IPS DF 4.7 (cell line): ENCODE data around the gene DRAP1.

ENCODE experiments used
- DNase-seq: peaks from one replicate; pipeline ENCODE4 v3.0.0-alpha.2; 2013; ENCODE audit warnings: low spot score; ENCODE audit errors: extremely low read depth

The DRAP1 gene

DNA sequence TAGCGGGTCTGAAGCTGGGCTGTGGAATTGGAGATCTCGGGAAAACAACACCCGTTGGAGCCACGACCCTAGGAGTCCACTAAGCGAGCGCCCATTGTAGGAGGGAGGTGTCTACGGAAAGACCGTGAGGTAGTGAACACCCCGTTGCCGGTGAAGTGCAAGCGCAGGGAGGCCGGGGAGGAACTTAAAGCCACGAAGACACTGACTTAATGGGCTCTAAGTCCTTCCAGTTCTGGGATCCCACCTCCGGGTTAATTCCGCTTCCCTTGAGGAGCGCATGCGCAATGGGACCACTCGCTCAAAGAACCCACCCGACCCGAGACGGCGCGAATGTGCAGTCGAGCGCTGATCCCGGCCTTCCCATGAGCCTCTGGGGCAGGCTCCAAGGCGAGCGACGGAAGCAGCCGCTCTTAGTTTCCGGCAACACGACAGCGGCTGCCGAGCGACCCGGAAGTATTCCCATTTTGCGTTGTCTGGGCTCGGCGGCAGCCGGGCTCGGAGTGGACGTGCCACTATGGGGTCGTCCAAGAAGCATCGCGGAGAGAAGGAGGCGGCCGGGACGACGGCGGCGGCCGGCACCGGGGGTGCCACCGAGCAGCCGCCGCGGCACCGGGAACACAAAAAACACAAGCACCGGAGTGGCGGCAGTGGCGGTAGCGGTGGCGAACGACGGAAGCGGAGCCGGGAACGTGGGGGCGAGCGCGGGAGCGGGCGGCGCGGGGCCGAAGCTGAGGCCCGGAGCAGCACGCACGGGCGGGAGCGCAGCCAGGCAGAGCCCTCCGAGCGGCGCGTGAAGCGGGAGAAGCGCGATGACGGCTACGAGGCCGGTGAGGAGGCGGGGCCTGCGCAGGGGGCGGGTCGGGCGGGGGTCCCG, 42.3 kb downstream of the DRAP1 start, which contains the start of gene SART1:
Gene SART1 (plus strand): TSS at position 468 of the 874 bp plus-strand sequence. CDS start 47 bp downstream, at position 515.
- DNase-seq: peak; percentile 87

DNA sequence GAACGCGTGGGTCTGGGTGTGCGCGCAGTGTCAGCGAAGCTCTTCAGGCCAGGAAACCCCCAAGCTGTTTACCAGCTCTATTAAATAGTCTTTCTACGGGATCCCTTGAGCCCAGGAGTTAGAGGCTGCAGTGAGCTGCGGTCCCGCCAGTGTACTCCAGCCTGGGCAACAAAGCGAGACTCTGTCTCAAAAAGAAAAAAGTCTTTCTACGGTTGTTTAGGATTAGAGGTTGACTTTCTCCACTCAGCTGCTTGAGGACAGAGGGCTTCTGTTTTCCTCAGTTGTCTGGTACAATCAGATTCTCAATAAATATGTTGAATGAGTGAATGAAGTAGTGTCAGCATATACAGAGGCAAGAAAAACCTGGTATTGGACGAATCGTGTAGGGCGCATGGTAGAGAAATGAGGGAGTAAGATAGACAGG, 42.9 kb downstream of the DRAP1 start:
- DNase-seq: no peak

DNA sequence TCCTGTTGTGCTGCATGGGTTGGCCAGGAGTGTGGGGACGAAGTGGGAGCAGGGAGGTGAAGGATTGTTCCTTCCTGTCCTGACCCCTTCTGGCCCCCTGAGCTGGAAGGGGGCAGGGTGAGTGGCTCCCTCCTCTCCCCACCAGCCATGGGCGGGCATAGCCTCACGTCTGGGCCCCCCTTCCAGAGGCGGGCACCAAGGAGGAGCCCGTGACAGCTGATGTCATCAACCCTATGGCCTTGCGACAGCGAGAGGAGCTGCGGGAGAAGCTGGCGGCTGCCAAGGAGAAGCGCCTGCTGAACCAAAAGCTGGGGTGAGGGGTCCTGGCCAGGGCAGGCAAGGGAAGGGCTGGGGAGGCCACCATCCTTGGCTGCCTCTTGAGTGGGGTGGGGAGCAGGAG, 45.7 kb downstream of the DRAP1 start:
- no peak for DNase-seq

DNA sequence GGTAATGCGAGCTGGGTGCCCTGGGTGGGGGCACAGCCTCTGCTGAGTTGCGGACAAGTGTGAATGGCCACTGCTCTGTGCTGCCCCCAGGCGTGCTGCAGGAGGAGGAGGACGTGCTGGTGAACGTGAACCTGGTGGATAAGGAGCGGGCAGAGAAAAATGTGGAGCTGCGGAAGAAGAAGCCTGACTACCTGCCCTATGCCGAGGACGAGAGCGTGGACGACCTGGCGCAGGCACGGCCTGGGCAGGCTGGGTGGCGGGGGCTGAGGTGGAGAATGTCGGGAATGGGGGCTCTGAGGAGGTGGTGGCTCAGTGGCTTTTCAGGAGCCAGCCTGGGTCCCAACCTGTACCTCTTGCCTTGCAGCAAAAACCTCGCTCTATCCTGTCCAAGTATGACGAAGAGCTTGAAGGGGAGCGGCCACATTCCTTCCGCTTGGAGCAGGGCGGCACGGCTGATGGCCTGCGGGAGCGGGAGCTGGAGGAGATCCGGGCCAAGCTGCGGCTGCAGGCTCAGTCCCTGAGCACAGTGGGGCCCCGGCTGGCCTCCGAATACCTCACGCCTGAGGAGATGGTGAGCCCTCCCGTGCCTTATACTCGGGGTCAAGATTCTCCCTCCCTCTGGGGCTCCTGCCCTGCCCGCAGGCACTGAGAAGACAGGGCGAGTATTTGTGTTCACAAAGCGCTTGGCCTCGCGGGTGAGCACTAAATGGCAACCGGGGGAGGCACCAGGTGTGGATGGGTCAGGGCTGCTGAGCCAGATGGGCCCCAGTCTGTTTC, 46.9 kb downstream of the DRAP1 start:
- DNase-seq: no peak

DNA sequence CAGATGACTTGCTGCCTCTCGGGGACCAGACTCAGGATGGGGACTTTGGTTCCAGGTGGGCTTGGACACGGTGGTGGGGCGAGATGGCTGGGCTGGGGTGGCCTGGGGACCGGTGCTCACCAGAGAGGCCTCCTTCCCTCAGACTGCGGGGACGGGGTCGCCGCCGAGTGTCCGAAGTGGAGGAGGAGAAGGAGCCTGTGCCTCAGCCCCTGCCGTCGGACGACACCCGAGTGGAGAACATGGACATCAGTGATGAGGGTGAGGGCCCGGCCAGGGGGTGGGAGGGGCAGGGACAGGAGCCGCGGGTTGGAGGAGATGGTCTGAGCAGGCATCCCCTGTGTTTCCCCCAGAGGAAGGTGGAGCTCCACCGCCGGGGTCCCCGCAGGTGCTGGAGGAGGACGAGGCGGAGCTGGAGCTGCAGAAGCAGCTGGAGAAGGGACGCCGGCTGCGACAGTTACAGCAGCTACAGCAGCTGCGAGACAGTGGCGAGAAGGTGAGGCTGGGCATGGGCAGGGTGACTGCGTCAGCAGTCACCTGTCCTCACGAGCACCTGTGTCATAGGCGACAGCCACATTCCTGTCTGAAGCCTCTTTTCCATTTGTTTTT, 48.2 kb downstream of the DRAP1 start:
- no peak for DNase-seq

DNA sequence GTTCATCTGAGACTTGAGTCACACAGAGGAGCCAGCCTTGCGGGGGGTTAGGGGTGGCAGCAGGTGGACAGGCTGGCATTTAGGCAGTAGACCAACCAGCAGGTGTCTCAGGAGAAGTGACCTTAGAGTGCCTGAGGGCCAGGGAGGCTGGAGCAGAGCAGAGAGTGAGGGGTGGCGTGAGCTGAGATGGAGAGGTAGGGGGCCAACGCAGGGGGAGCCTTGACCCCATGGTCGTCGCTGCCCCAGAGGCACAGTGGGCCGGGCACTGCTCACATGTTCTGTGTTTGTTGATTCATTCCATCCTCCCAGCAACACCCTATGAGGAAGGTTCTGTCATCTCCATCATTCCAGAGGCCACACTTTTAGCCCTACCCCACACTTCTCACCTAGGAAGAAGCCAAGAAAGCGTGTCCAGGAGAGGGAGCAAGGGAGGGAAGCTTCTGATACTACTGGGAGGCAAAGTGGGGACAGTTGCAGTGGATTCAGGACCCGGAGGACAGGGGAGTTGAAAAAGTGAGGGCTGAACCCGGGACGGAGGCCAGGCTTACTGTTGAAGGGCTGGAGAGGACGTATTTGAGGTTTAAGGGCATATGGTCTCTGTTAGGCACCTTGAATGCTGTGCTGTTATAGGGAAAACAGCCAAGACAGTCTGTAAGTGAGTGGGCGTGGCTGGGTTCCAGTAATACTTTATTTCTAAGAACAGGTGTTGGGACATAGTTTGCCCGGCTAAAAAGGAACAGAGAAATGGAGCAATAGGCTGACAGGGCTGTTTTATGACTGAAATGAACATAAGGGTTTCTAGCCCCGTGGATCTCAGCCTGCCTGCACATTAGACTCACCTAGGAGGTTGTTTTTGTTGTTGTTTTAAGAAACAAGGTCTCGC, 49.6 kb downstream of the DRAP1 start:
- no peak for DNase-seq
